T-helper 2 cell treated with Interferon-gamma antibody and Interleukin-4, amounts not matched to agents 5 μg/mL and 100 μg/mL, for 36 hours (primary cell): ENCODE data around the gene AR.

Experiments
- DNase-seq: peaks from one replicate; pipeline ENCODE4 v3.0.0; 2021; ENCODE audit warnings: low spot score
- H3K27ac Mint-ChIP-seq: one replicate; pipeline ENCODE4 v1.8.0; 2021; ENCODE audit warnings: mild to moderate bottlenecking, mixed read lengths
- H3K27me3 Mint-ChIP-seq: one replicate; pipeline ENCODE4 v1.8.0; 2021; ENCODE audit warnings: low read depth, mixed read lengths
- H3K36me3 Mint-ChIP-seq: one replicate; pipeline ENCODE4 v1.8.0; 2021; ENCODE audit warnings: low read depth, mixed read lengths
- H3K4me1 Mint-ChIP-seq: one replicate; pipeline ENCODE4 v1.8.0; 2021; ENCODE audit warnings: low read depth, mixed read lengths
- H3K4me3 Mint-ChIP-seq: one replicate; pipeline ENCODE4 v1.8.0; 2022; ENCODE audit warnings: mild to moderate bottlenecking, moderate library complexity, mixed read lengths
- H3K9me3 Mint-ChIP-seq: one replicate; pipeline ENCODE4 v1.8.0; 2021; ENCODE audit warnings: mixed read lengths

AR gene

DNA sequence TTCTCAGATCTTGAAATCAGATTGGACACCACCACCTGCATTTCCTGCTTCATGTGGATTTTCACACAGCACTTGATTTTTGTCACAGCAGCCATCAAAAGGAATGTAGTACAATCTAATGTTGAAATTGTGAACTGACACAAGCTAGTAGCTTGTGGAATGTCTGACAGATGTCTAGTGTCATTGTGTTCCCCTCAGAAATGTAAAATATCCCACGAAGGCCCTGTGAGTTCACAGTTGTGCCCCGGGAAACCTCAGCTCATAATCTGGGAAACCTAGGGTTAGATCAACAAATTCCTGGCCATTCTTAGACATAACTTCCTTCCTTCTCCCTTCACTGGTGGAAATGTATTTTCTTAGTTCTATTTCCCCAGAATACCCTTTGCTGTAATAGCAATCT is 205.7 kb downstream of the AR start:
- DNase-seq: no peak
- Mint-ChIP-seq H3K9me3 (peaks cover 4% of the 10 kb centered on the region), H3K27me3 (no peaks in the 10 kb centered on the region), H3K4me3 (no peak overlapping the region), H3K4me1 (no peaks in the 10 kb centered on the region), H3K36me3 (no peaks in the 10 kb centered on the region), H3K27ac (no peak overlapping the region)

GRCh38 chrX:67750694-67751093 is 206.9 kb downstream of the AR start:
- peaks cover 4% of the 10 kb centered on the region for H3K9me3 Mint-ChIP-seq

GRCh38 chrX:67759018-67759417 is 215.2 kb downstream of the AR start:
- DNase-seq: no peak
- no peaks in the 10 kb centered on the region for H3K9me3 Mint-ChIP-seq
- H3K4me3 Mint-ChIP-seq: no peak overlapping the region
- no peaks in the 10 kb centered on the region for H3K36me3 Mint-ChIP-seq
- H3K27ac Mint-ChIP-seq: no peak overlapping the region
- H3K27me3 Mint-ChIP-seq: no peaks in the 10 kb centered on the region
- H3K4me1 Mint-ChIP-seq: no peaks in the 10 kb centered on the region

More at GRCh38 chrX:67750694-67751093, 206.9 kb downstream of the AR start:
- no peaks in the 10 kb centered on the region for H3K36me3 Mint-ChIP-seq
- no peak for DNase-seq
- H3K4me3 Mint-ChIP-seq: no peak overlapping the region
- no peaks in the 10 kb centered on the region for H3K4me1 Mint-ChIP-seq
- H3K27ac Mint-ChIP-seq: no peak overlapping the region
- H3K27me3 Mint-ChIP-seq: no peaks in the 10 kb centered on the region

DNA sequence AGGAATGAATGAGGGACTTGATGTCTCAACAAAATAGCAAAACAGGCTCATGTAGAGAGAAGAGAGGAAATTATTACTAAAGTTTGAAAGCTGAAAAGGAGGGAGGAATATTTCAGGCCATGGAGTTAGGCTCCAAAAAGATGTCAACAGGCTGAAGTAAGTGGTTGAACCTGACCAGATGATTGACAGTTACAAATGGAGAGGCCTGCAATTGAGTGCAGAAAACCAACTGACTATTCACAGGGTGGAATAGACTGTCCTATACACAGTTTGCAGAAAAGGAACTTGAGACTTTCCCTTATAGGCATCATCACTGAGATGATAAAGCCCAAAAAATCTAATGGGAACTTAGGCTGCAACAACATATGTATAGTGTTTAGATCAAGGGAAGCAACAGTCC is 233.3 kb downstream of the AR start:
- H3K4me1 Mint-ChIP-seq: no peaks in the 10 kb centered on the region
- DNase-seq: no peak
- no peak overlapping the region for H3K27ac Mint-ChIP-seq
- H3K36me3 Mint-ChIP-seq: no peaks in the 10 kb centered on the region
- no peak overlapping the region for H3K4me3 Mint-ChIP-seq
- no peaks in the 10 kb centered on the region for H3K9me3 Mint-ChIP-seq
- H3K27me3 Mint-ChIP-seq: no peaks in the 10 kb centered on the region

- no peak for DNase-seq
- Mint-ChIP-seq H3K27me3 (no peaks in the 10 kb centered on the region), H3K36me3 (no peaks in the 10 kb centered on the region), H3K9me3 (no peaks in the 10 kb centered on the region), H3K4me1 (no peaks in the 10 kb centered on the region), H3K4me3 (no peak overlapping the region), H3K27ac (no peak overlapping the region)
Measured at GRCh38 chrX:67779099-67779498, 235.3 kb downstream of the AR start.
